Activated CD4-positive, alpha-beta memory T cell treated with anti-CD3 and anti-CD28 coated beads for 36 hours (primary cell): Measurements from ENCODE around the gene XPR1. TPM values are rescaled to one million over a fixed set of nuclear protein-coding genes. Genes with fewer than 3 reads are reported as not detected.
"Not testable (repeated sequence)": the region's sequence is repeated elsewhere in the genome, so short reads cannot be mapped to it uniquely, and the experiment has no call there.

Experiments
- CTCF ChIA-PET: fragments of 350-600 bp; sonication (Branson Sonifier 250); formaldehyde crosslinking; loops from one replicate; lab custom pipeline; 2021; ENCODE audit warnings: antibody characterized with exemption, inconsistent platforms; lab: Charles Lee
- POLR2A ChIA-PET: fragments of 350-600 bp; sonication (Branson Sonifier 250); formaldehyde crosslinking; loops from one replicate; lab custom pipeline; 2021; ENCODE audit warnings: antibody characterized with exemption; lab: Charles Lee
- DNase-seq: peaks from one replicate; pipeline ENCODE4 v3.0.0-alpha.2; 2020
- H3K27ac Mint-ChIP-seq: one replicate; pipeline ENCODE4 v1.8.0; 2021; ENCODE audit warnings: mixed read lengths
- H3K27me3 Mint-ChIP-seq: one replicate; pipeline ENCODE4 v1.8.0; 2021; ENCODE audit warnings: mixed read lengths
- H3K36me3 Mint-ChIP-seq: one replicate; pipeline ENCODE4 v1.8.0; 2021; ENCODE audit warnings: mixed read lengths
- H3K4me1 Mint-ChIP-seq: one replicate; pipeline ENCODE4 v1.8.0; 2021; ENCODE audit warnings: low read depth, mixed read lengths
- H3K4me3 Mint-ChIP-seq: one replicate; pipeline ENCODE4 v1.8.0; 2021; ENCODE audit warnings: mild to moderate bottlenecking, mixed read lengths
- H3K9me3 Mint-ChIP-seq: one replicate; pipeline ENCODE4 v1.8.0; 2021; ENCODE audit warnings: mixed read lengths
- intact Hi-C: fragments of 100-400 bp; cut with micrococcal nuclease; formaldehyde crosslinking; loops from one replicate; pipeline ENCODE4 v1.15.1; 2023
- total RNA-seq, 2 experiments: library from RNA; stranded (reverse); gene quantifications; one replicate each; pipeline ENCODE4 v1.2.3, GENCODE V29; 2021

XPR1 gene
- total RNA-seq, 2 experiments from 2014 or later: 17.9 to 18.4 TPM

DNA sequence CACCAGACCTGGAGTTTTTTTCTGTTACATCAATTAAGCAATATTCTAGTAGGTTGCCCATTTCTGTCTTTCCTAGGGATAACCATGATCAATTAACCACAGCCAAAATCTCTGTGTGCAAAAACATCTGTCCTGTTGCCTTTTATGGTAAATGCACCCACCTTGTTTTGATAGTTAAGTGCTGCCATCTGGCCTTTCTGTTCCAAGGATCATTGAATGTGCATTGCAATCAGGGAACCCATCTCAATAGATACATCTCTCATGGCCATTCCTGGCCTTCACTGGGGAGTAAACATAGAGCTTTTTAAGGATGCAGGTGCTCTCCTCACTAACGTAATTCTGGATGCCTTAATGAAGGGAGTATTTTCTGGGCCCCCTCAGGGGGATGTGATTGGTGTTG, 169.1 kb downstream of the XPR1 start:
- no peaks in the 10 kb centered on the region for H3K27me3 Mint-ChIP-seq
- intact Hi-C loops: no loop called here
- no peak overlapping the region for H3K4me3 Mint-ChIP-seq
- H3K4me1 Mint-ChIP-seq: peaks cover 2% of the 10 kb centered on the region
- CTCF ChIA-PET: no interaction called here
- H3K9me3 Mint-ChIP-seq: no peaks in the 10 kb centered on the region
- H3K36me3 Mint-ChIP-seq: peaks cover 5% of the 10 kb centered on the region
- POLR2A ChIA-PET: no interaction called here
- DNase-seq: no peak
- no peak overlapping the region for H3K27ac Mint-ChIP-seq

DNA sequence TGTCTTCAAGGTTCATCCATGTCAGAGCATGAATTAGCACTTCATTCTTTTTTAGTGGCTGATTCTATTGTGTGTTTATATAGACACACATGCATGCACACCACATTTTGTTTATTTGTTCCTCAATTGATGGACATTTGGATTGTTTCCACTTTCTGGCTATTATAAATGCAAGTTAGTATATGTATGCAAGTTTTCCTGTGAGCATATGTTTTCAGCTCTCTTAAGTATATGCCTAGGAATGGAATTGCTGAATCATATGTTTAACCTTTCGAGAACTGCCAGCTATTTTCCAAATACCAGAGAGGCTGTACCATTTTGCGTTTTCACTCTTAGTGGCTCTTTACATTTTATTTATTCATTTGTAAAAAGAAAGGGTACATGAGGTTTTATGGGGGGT, 171.0 kb downstream of the XPR1 start:
- POLR2A ChIA-PET: no interaction called here

DNA sequence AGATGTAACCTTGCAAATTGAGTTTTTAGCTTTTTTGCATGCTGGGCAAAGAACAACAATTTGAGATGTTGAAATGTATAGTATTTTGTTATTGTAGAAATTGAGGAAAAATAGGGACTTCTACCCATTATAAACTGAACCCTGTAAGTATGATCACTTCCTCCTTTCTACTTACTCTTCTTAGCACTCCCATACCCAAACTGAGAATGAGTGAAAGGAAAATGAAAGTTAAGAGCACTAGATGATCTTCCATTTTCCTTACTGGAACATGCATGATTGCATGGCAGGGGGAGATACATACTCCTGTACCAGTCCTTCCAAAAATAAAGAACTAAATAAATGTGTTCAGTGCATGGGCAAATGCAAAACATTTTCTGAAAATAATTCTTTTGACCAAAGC, 173.5 kb downstream of the XPR1 start:
- H3K27ac Mint-ChIP-seq: no peak overlapping the region
- no peaks in the 10 kb centered on the region for H3K4me1 Mint-ChIP-seq
- POLR2A ChIA-PET: no interaction called here
- intact Hi-C loops: no loop called here
- no peaks in the 10 kb centered on the region for H3K9me3 Mint-ChIP-seq
- H3K27me3 Mint-ChIP-seq: no peaks in the 10 kb centered on the region
- CTCF ChIA-PET: no interaction called here
- peaks cover 11% of the 10 kb centered on the region for H3K36me3 Mint-ChIP-seq
- DNase-seq: no peak
- H3K4me3 Mint-ChIP-seq: no peak overlapping the region

More for the DNA sequence above, 171.0 kb downstream of the XPR1 start:
- Mint-ChIP-seq H3K27me3 (no peaks in the 10 kb centered on the region), H3K4me3 (no peak overlapping the region), H3K4me1 (no peaks in the 10 kb centered on the region), H3K9me3 (no peaks in the 10 kb centered on the region), H3K27ac (no peak overlapping the region), H3K36me3 (peaks cover 10% of the 10 kb centered on the region)
- no peak for DNase-seq
- CTCF ChIA-PET: interaction anchor here (1.6 kb wide), 1 partner anchor 59 kb away, joined by 3 read pairs; no protein-coding TSS in a partner anchor
- intact Hi-C loops: no loop called here

- no peak overlapping the region for H3K27ac Mint-ChIP-seq
- no peak overlapping the region for H3K4me3 Mint-ChIP-seq
- CTCF ChIA-PET: no interaction called here
These were observed 179.5 kb downstream of the XPR1 start for GRCh38 chr1:180811298-180811697.

DNA sequence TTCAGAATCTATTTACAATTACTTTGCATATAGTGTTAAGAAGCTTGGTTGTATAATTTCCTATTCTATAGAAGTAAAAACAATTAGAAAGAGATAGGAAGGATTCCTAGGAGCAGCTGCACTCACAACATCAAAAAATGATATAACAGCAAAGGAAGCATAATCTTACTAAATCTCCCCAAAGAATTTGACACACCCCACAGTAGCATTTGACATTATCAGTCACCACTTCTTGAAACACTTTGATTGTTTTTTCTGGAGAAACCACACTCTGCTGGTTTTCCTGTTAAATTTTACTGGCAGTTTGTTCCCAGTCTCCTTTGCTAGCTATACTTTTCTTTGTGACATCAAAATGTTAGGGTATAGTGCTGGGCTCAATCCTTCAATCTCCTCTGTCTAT, 180.1 kb downstream of the XPR1 start:
- POLR2A ChIA-PET: no interaction called here
- CTCF ChIA-PET: no interaction called here
- Mint-ChIP-seq H3K4me1 (no peaks in the 10 kb centered on the region), H3K27me3 (no peaks in the 10 kb centered on the region), H3K27ac (no peak overlapping the region), H3K9me3 (no peaks in the 10 kb centered on the region), H3K36me3 (peaks cover 30% of the 10 kb centered on the region), H3K4me3 (no peak overlapping the region)
- intact Hi-C loops: no loop called here
- no peak for DNase-seq

More at GRCh38 chr1:180811298-180811697, 179.5 kb downstream of the XPR1 start:
- no peaks in the 10 kb centered on the region for H3K4me1 Mint-ChIP-seq
- POLR2A ChIA-PET: no interaction called here
- peaks cover 30% of the 10 kb centered on the region for H3K36me3 Mint-ChIP-seq
- intact Hi-C loops: no loop called here
- no peaks in the 10 kb centered on the region for H3K27me3 Mint-ChIP-seq
- no peaks in the 10 kb centered on the region for H3K9me3 Mint-ChIP-seq
- DNase-seq: no peak

GRCh38 chr1:180814258-180814657, 182.4 kb downstream of the XPR1 start:
- Mint-ChIP-seq H3K27ac (no peak overlapping the region), H3K36me3 (peaks cover 23% of the 10 kb centered on the region), H3K27me3 (no peaks in the 10 kb centered on the region), H3K4me3 (no peak overlapping the region), H3K9me3 (no peaks in the 10 kb centered on the region), H3K4me1 (no peaks in the 10 kb centered on the region)
- ChIA-PET CTCF (no interaction called here), POLR2A (no interaction called here)
- no peak for DNase-seq
- intact Hi-C loops: no loop called here

DNA sequence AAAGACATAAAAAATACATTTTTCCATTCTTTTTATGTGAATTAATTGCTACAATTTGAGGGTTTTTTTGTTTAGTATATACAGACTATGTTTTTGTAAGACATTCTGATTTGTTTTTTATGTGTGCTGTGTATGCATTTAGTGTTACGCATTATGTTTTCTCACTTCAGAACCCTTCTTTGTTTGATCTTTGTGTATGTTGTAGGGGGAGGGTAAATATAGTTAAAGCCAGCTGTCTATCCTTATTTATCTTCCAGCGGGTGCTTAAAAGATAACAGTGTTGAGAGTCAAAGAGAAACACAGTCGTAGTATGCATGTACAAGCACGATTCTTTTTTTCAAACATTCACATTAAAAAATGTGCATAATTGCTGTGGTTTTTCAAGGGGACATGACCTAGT, 183.4 kb downstream of the XPR1 start:
- no peaks in the 10 kb centered on the region for H3K4me1 Mint-ChIP-seq
- DNase-seq: no peak
- no peak overlapping the region for H3K4me3 Mint-ChIP-seq
- no peaks in the 10 kb centered on the region for H3K27me3 Mint-ChIP-seq
- CTCF ChIA-PET: no interaction called here
- H3K9me3 Mint-ChIP-seq: peaks cover 2% of the 10 kb centered on the region
- POLR2A ChIA-PET: no interaction called here
- peaks cover 25% of the 10 kb centered on the region for H3K36me3 Mint-ChIP-seq
- H3K27ac Mint-ChIP-seq: no peak overlapping the region
- intact Hi-C loops: no loop called here

DNA sequence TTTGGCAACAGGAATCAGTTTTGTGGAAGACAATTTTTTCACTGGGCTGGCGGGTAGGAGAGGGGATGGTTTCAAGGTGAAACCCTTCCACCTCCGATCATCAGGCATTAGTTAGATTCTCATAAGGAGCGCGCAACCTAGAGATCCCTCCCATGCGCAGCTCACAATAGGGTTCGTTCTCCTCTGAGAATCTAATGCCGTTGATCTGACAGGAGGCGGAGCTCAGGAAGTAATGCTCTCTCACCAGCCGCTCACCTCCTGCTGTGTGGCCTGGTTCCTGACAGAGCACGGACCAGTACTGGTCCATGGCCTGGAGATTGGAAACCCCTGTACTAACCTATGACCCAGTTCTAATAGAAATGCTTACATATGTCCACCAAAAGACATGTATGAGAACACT, 184.3 kb downstream of the XPR1 start:
- peaks cover 31% of the 10 kb centered on the region for H3K36me3 Mint-ChIP-seq
- no peaks in the 10 kb centered on the region for H3K4me1 Mint-ChIP-seq
- H3K27ac Mint-ChIP-seq: no peak overlapping the region
- no peaks in the 10 kb centered on the region for H3K27me3 Mint-ChIP-seq
- intact Hi-C loops: no loop called here
- DNase-seq: no peak
- peaks cover 8% of the 10 kb centered on the region for H3K9me3 Mint-ChIP-seq
- H3K4me3 Mint-ChIP-seq: no peak overlapping the region
- ChIA-PET CTCF (no interaction called here), POLR2A (no interaction called here)

- DNase-seq: no peak
- Mint-ChIP-seq H3K27ac (no peak overlapping the region), H3K27me3 (no peaks in the 10 kb centered on the region), H3K9me3 (peaks cover 8% of the 10 kb centered on the region), H3K4me1 (no peaks in the 10 kb centered on the region), H3K36me3 (peaks cover 30% of the 10 kb centered on the region), H3K4me3 (no peak overlapping the region)
- ChIA-PET POLR2A (no interaction called here), CTCF (no interaction called here)
- intact Hi-C loops: no loop called here
These were observed 190.1 kb downstream of the XPR1 start for GRCh38 chr1:180821970-180822369.

DNA sequence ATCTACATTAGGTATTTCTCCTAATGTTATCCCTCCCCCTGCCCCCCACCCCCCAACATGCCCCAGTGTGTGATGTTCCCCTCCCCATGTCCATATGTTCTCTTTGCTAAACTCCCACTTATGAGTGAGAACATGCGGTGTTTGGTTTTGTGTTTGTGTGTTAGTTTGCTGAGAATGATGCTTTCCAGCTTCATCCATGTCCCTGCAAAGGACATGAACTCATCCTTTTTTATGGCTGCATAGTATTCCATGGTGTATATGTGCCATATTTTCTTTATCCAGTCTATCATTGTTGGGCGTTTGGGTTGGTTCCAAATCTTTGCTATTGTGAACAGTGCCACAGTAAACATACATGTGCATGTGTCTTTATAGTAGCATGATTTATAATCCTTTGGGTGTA, 199.7 kb downstream of the XPR1 start:
- H3K9me3 Mint-ChIP-seq: peaks cover 24% of the 10 kb centered on the region
- POLR2A ChIA-PET, H3K27me3 Mint-ChIP-seq, DNase-seq, intact Hi-C loops, H3K4me3 Mint-ChIP-seq, H3K4me1 Mint-ChIP-seq, CTCF ChIA-PET, H3K27ac Mint-ChIP-seq: not testable (repeated sequence)
- peaks cover 57% of the 10 kb centered on the region for H3K36me3 Mint-ChIP-seq

- intact Hi-C loops, H3K27me3 Mint-ChIP-seq, DNase-seq, H3K27ac Mint-ChIP-seq, H3K4me3 Mint-ChIP-seq, CTCF ChIA-PET: not testable (repeated sequence)
- peaks cover 65% of the 10 kb centered on the region for H3K36me3 Mint-ChIP-seq
- POLR2A ChIA-PET: interaction anchor here (0.7 kb wide), 1 partner anchor 316 kb away, joined by 3 read pairs; no protein-coding TSS in a partner anchor
- peaks cover 10% of the 10 kb centered on the region for H3K4me1 Mint-ChIP-seq
- H3K9me3 Mint-ChIP-seq: peaks cover 24% of the 10 kb centered on the region
These were observed 201.4 kb downstream of the XPR1 start for GRCh38 chr1:180833180-180833579.

- CTCF ChIA-PET: no interaction called here
These were observed 204.6 kb downstream of the XPR1 start for GRCh38 chr1:180836449-180836848.

DNA sequence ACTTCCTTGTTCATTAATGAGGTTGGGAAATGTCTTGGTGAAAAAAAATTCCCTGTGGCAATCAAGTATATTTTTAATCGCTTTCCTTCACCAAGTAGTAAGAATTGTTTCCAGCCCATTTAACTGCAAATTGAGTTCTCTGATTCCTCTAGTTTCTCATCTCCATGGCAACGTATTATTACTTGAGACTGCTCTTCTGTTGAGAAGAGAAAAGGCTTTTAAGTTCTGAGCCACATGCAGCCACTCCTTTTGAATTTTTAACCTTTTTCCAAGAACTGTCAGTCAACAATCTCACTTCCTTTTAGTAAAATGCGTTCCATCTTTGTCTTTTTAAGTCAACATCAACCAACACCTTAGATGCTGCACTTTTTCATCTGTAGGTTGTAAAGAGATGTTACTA, 205.2 kb downstream of the XPR1 start:
- Mint-ChIP-seq H3K36me3 (peaks cover 50% of the 10 kb centered on the region), H3K4me1 (peaks cover 10% of the 10 kb centered on the region), H3K27ac (no peak overlapping the region), H3K9me3 (peaks cover 13% of the 10 kb centered on the region), H3K27me3 (no peaks in the 10 kb centered on the region), H3K4me3 (no peak overlapping the region)
- POLR2A ChIA-PET: no interaction called here
- DNase-seq: no peak
- intact Hi-C loops: no loop called here
- CTCF ChIA-PET: no interaction called here

More at GRCh38 chr1:180836449-180836848, 204.6 kb downstream of the XPR1 start:
- Mint-ChIP-seq H3K9me3 (peaks cover 19% of the 10 kb centered on the region), H3K27me3 (no peaks in the 10 kb centered on the region), H3K4me3 (no peak overlapping the region), H3K27ac (no peak overlapping the region), H3K4me1 (peaks cover 10% of the 10 kb centered on the region), H3K36me3 (peaks cover 55% of the 10 kb centered on the region)
- DNase-seq: no peak
- POLR2A ChIA-PET: no interaction called here
- intact Hi-C loops: no loop called here
